ENCODE measurements around the gene SELENBP1. TPM values are rescaled to one million over a fixed set of nuclear protein-coding genes. Genes with fewer than 3 reads are reported as not detected.

Gene SELENBP1
- total and polyA plus RNA-seq, 2 experiments from 2014 or later = 63.9 to 86.4 TPM

DNA sequence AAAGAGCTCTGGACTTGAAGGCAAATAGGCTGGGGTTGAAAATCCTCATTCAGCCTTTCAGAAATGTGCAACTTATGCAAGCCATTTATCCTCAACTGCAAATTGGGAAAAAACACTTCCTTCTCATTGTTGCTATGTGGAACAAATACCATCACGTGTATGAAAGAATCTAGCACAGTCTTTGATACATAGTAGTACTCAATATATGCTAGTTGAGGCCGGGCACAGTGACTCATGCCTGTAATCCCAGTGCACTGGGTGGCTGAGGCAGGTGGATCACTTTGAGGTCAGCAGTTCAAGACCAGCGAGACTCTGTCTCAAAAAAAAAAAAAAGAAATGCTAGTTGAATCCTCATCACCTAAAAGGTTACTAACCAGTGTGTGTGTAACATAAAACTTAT is 53.5 kb downstream of the SELENBP1 start:
- Histone ChIP-seq H3K27ac (no peak overlapping the region), H3K9me3 (ENCODE audit: low read depth) (no peaks in the 10 kb centered on the region), H4K20me1 (ENCODE audit: insufficient read depth, poor library complexity, severe bottlenecking) (no peaks in the 10 kb centered on the region), H3K36me3 (replicated peaks; ENCODE audit: insufficient read depth, low read depth) (no peaks in the 10 kb centered on the region), H3K4me1 (ENCODE audit: insufficient read depth) (peaks cover 8% of the 10 kb centered on the region), H3K4me2 (no peak overlapping the region), H3K79me2 (peaks cover 61% of the 10 kb centered on the region), H3K27me3 (no peaks in the 10 kb centered on the region), H3K9me2 (replicated peaks; ENCODE audit: insufficient read depth) (no peaks in the 10 kb centered on the region), H2AFZ (no peak overlapping the region), H3K4me3 (no peak overlapping the region)
- WGBS (ENCODE audit: low lambda C conversion rate, missing lambda C conversion rate) = 90% methylated on average over 3 of the region's 3 CpGs
- DNase-seq (ENCODE audit: low spot score) = no peak
- TF ChIP-seq, protein P1, sequence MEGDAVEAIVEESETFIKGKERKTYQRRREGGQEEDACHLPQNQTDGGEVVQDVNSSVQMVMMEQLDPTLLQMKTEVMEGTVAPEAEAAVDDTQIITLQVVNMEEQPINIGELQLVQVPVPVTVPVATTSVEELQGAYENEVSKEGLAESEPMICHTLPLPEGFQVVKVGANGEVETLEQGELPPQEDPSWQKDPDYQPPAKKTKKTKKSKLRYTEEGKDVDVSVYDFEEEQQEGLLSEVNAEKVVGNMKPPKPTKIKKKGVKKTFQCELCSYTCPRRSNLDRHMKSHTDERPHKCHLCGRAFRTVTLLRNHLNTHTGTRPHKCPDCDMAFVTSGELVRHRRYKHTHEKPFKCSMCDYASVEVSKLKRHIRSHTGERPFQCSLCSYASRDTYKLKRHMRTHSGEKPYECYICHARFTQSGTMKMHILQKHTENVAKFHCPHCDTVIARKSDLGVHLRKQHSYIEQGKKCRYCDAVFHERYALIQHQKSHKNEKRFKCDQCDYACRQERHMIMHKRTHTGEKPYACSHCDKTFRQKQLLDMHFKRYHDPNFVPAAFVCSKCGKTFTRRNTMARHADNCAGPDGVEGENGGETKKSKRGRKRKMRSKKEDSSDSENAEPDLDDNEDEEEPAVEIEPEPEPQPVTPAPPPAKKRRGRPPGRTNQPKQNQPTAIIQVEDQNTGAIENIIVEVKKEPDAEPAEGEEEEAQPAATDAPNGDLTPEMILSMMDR (IDR thresholded peaks at IDR 0.05; ENCODE audit: poor library complexity) = no peak
- TF ChIP-seq EZH2phosphoT487 (IDR thresholded peaks at IDR 0.05; ENCODE audit: low read depth, severe bottlenecking, unreplicated experiment) = no peak
- TF ChIP-seq EZH2 (IDR thresholded peaks at IDR 0.05; ENCODE audit: borderline replicate concordance) = no peak

- Histone ChIP-seq H3K9me3 (ENCODE audit: low read depth) (no peaks in the 10 kb centered on the region), H3K4me1 (ENCODE audit: insufficient read depth) (peaks cover 36% of the 10 kb centered on the region), H3K27me3 (no peaks in the 10 kb centered on the region), H3K9me2 (replicated peaks; ENCODE audit: insufficient read depth) (no peaks in the 10 kb centered on the region), H3K27ac (no peak overlapping the region), H3K79me2 (peaks cover 43% of the 10 kb centered on the region), H2AFZ (no peak overlapping the region), H4K20me1 (ENCODE audit: insufficient read depth, poor library complexity, severe bottlenecking) (no peaks in the 10 kb centered on the region), H3K4me3 (no peak overlapping the region), H3K36me3 (replicated peaks; ENCODE audit: insufficient read depth, low read depth) (no peaks in the 10 kb centered on the region), H3K4me2 (no peak overlapping the region)
- TF ChIP-seq EZH2 (IDR thresholded peaks at IDR 0.05; ENCODE audit: borderline replicate concordance) (no peak), EZH2phosphoT487 (IDR thresholded peaks at IDR 0.05; ENCODE audit: low read depth, severe bottlenecking, unreplicated experiment) (no peak)
- TF ChIP-seq, protein P1 (IDR thresholded peaks at IDR 0.05; ENCODE audit: poor library complexity) = no peak
- DNase-seq (ENCODE audit: low spot score) = no peak
- 94% methylated on average over 17 of the region's 17 CpGs for WGBS (ENCODE audit: low lambda C conversion rate, missing lambda C conversion rate)
These were observed 56.8 kb downstream of the SELENBP1 start for GRCh38 chr1:151315565-151316235.

Other genes with a start within 250 kb of the SELENBP1 start
- 6.3 and 41.6 TPM in 2 replicates for gene SEMA6C, start 226.1 kb downstream of the SELENBP1 start, total RNA-seq
- gene SEMA6C, start 226.1 kb downstream of the SELENBP1 start, polyA plus RNA-seq = 13.9 and 25.1 TPM in 2 replicates
- 0.64 TPM in 1 of 2 replicates, not detected in the other for gene TNFAIP8L2, start 216.1 kb downstream of the SELENBP1 start, total RNA-seq
- gene TNFAIP8L2, start 216.1 kb downstream of the SELENBP1 start, polyA plus RNA-seq = 0.70 TPM in 1 of 2 replicates, not detected in the other
- 13.0 and 16.2 TPM in 2 replicates for gene LYSMD1, start 206.8 kb downstream of the SELENBP1 start, total RNA-seq
- gene LYSMD1, start 206.8 kb downstream of the SELENBP1 start, polyA plus RNA-seq = 1.0 and 2.5 TPM in 2 replicates
- gene SCNM1, start 206.6 kb downstream of the SELENBP1 start, total RNA-seq = 21.5 and 26.4 TPM in 2 replicates
- gene SCNM1, start 206.6 kb downstream of the SELENBP1 start, polyA plus RNA-seq = 55.4 and 57.5 TPM in 2 replicates
- gene TMOD4, start 196.7 kb downstream of the SELENBP1 start, total RNA-seq = not detected in 2 replicates
- gene TMOD4, start 196.7 kb downstream of the SELENBP1 start, polyA plus RNA-seq = 0.44 TPM in 1 of 2 replicates, not detected in the other
- 46.0 and 48.1 TPM in 2 replicates for gene VPS72, start 182.5 kb downstream of the SELENBP1 start, total RNA-seq
- 52.2 and 53.1 TPM in 2 replicates for gene VPS72, start 182.5 kb downstream of the SELENBP1 start, polyA plus RNA-seq
- 36.0 and 45.7 TPM in 2 replicates for gene PIP5K1A, start 174.2 kb downstream of the SELENBP1 start, total RNA-seq
- gene PIP5K1A, start 174.2 kb downstream of the SELENBP1 start, polyA plus RNA-seq = 17.3 and 27.0 TPM in 2 replicates
- 107 and 119 TPM in 2 replicates for gene PSMD4, start 118.0 kb downstream of the SELENBP1 start, total RNA-seq
- 161 and 168 TPM in 2 replicates for gene PSMD4, start 118.0 kb downstream of the SELENBP1 start, polyA plus RNA-seq
- 16.8 and 19.9 TPM in 2 replicates for gene ZNF687, start 90.4 kb downstream of the SELENBP1 start, total RNA-seq
- 3.6 and 4.3 TPM in 2 replicates for gene ZNF687, start 90.4 kb downstream of the SELENBP1 start, polyA plus RNA-seq
- 42.1 and 49.9 TPM in 2 replicates for gene PI4KB, start 45.3 kb downstream of the SELENBP1 start, total RNA-seq
- 55.1 and 60.4 TPM in 2 replicates for gene PI4KB, start 45.3 kb downstream of the SELENBP1 start, polyA plus RNA-seq
- 43.0 and 48.8 TPM in 2 replicates for gene RFX5, start 25.5 kb downstream of the SELENBP1 start, total RNA-seq
- 14.1 and 18.0 TPM in 2 replicates for gene RFX5, start 25.5 kb downstream of the SELENBP1 start, polyA plus RNA-seq
- 240 and 275 TPM in 2 replicates for gene PSMB4, start 26.9 kb upstream of the SELENBP1 start, total RNA-seq
- gene PSMB4, start 26.9 kb upstream of the SELENBP1 start, polyA plus RNA-seq = 71.4 and 96.3 TPM in 2 replicates
- 36.3 and 37.0 TPM in 2 replicates for gene POGZ, start 86.8 kb upstream of the SELENBP1 start, total RNA-seq
- 12.9 and 16.2 TPM in 2 replicates for gene POGZ, start 86.8 kb upstream of the SELENBP1 start, polyA plus RNA-seq
- gene CGN, start 138.7 kb upstream of the SELENBP1 start, total RNA-seq = 58.2 and 66.4 TPM in 2 replicates
- 46.3 and 54.5 TPM in 2 replicates for gene CGN, start 138.7 kb upstream of the SELENBP1 start, polyA plus RNA-seq
- gene TUFT1, start 167.6 kb upstream of the SELENBP1 start, total RNA-seq = 18.3 and 29.8 TPM in 2 replicates
- gene TUFT1, start 167.6 kb upstream of the SELENBP1 start, polyA plus RNA-seq = 29.2 and 30.1 TPM in 2 replicates
- 35.1 and 38.7 TPM in 2 replicates for gene SNX27, start 239.3 kb upstream of the SELENBP1 start, total RNA-seq
- 18.2 and 24.0 TPM in 2 replicates for gene SNX27, start 239.3 kb upstream of the SELENBP1 start, polyA plus RNA-seq

All from hepatocyte (in vitro differentiated cells).